Measurements from ENCODE around the gene SS18L1. TPM values are rescaled to one million over a fixed set of nuclear protein-coding genes. Genes with fewer than 3 reads are reported as not detected.

The SS18L1 gene
- polyA plus RNA-seq, 6 donors from 2014 or later, result 0.41 to 1.7 (median 1.2) TPM; not detected in 1

GRCh38 chr20:62215020-62215990, 71.7 kb downstream of the SS18L1 start:
- ATAC-seq (ENCODE audit: low read depth in 2 of 2) (no peak), DNase-seq (no peak)
- peaks cover 4 to 6% (median 4%) of the 10 kb centered on the region in 3 donors for H3K4me1 Mint-ChIP-seq
- H3K9me3 Mint-ChIP-seq, result no peaks in the 10 kb centered on the region
- peaks cover 0 to 72% (median 33%) of the 10 kb centered on the region in 3 donors for H3K27me3 Mint-ChIP-seq
- no peak overlapping the region for H3K4me3 Mint-ChIP-seq
- H3K27ac Mint-ChIP-seq, result no peak overlapping the region
- H3K36me3 Mint-ChIP-seq, result no peaks in the 10 kb centered on the region

GRCh38 chr20:62215991-62216635, 72.5 kb downstream of the SS18L1 start:
- no peak overlapping the region for H3K4me3 Mint-ChIP-seq
- no peaks in the 10 kb centered on the region for H3K36me3 Mint-ChIP-seq
- peaks cover 6% of the 10 kb centered on the region in 3 donors for H3K4me1 Mint-ChIP-seq
- DNase-seq (no peak), ATAC-seq (ENCODE audit: low read depth in 2 of 2) (no peak)
- H3K27ac Mint-ChIP-seq, result no peak overlapping the region
- no peaks in the 10 kb centered on the region for H3K9me3 Mint-ChIP-seq
- H3K27me3 Mint-ChIP-seq, result peaks cover 0 to 70% (median 38%) of the 10 kb centered on the region in 3 donors

DNA sequence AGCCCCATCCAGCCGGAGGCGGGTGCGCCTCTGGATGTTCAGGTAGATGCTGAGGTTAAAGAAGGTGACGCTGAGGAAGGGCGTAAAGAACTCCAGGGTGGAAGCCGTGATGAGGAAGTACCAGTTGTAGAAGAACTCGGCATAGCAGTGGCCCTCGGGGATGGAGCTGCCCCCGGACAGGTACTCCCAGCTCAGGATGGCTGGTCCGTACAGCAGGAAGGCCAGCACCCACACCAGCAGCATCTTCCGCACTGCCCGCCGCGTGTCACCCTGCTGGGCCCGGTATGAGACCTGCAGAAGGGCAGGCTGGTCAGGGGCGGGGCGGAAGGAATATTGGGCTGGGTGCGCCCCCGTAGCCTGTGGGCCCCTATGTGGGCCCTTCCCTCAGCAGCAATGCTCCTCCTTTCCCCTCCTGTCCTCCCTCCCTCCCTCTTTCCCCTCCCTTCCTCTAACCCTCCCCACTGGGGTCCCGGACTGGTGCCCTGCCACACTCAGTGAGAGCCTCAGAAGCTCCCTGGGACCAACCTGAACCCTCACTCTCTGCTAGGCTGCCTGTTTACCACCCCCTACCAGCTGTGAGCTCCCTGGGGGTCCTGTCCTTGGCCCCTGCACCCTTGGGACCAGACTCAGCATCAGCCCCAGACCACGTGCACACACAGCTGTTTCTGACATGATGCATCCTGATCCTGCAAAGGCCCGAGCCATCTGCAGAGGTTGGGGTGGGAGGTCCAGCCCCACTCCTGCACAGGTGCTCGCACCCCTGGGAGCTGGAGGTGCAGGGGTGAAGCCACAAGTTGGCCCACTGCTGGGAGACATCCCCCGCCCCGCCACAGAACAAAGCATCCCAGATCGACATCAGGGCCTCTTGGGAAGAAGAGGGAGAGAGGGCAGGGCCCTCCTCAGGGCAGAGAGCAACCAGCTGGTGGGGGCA, 73.3 kb downstream of the SS18L1 start:
- H3K4me3 Mint-ChIP-seq, result no peak overlapping the region
- no peak for ATAC-seq (ENCODE audit: low read depth in 2 of 2)
- H3K27me3 Mint-ChIP-seq, result peaks cover 0 to 74% (median 43%) of the 10 kb centered on the region in 3 donors
- H3K9me3 Mint-ChIP-seq, result no peaks in the 10 kb centered on the region
- H3K4me1 Mint-ChIP-seq, result peaks cover 6 to 8% (median 7%) of the 10 kb centered on the region in 3 donors
- no peak for DNase-seq
- H3K27ac Mint-ChIP-seq, result no peak overlapping the region
- H3K36me3 Mint-ChIP-seq, result no peaks in the 10 kb centered on the region

- Mint-ChIP-seq H3K36me3 (no peaks in the 10 kb centered on the region), H3K9me3 (no peaks in the 10 kb centered on the region), H3K27ac (no peak overlapping the region), H3K27me3 (peaks cover 3 to 78% (median 50%) of the 10 kb centered on the region in 3 donors), H3K4me3 (peak overlapping the region in 2 of 8 donors; percentile 12 to 42), H3K4me1 (peaks cover 6 to 8% (median 7%) of the 10 kb centered on the region in 3 donors)
- ATAC-seq (ENCODE audit: low read depth in 2 of 2) (no peak), DNase-seq (no peak)
These were observed 74.6 kb downstream of the SS18L1 start for GRCh38 chr20:62217913-62218773.

DNA sequence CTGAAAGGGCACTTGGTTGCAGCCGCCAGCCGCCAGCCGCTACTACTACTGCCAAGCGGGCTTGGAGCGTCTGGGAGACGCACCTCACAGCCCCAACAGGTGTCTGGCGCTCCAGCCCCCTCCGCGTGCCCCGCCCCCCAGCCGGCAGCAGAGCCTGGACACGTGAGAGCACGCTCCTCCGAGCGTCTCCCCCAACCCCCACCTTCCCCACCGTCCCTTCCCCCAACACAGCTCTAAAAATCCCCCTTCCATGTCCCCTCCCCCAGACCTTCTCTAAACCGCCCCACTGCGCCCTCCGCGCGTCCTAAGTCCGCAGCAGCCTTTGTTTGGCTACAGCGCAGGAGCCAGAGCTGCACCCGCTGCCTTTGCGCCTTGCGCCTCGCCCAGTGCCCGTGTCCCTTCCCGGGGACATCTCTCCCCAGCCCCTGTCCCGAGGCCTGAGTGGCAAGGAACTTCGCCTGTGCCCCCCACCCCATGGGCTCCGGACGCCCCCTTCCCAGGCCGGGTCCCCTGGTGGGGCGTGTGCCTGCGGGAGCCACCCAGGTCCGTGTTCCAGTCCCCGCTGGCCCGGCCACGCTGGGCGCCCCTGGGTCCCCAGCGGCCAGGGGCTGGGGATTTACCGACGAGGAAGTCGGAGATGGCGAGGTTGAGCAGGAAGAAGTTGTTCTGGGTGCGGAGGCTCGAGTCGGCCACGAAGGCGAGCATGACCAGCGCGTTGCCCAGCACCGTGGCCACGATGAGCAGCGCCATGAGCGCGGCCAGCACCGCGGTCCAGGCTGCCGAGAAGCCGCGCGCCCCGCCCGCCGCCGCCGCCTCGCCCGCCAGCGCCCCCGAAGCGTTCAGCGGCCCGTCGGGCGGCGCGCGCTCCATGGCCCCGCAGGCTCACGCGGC, 75.8 kb downstream of the SS18L1 start:
- no peak overlapping the region for H3K27ac Mint-ChIP-seq
- peak; percentile 20 to 33 for ATAC-seq (ENCODE audit: low read depth in 2 of 2)

DNA sequence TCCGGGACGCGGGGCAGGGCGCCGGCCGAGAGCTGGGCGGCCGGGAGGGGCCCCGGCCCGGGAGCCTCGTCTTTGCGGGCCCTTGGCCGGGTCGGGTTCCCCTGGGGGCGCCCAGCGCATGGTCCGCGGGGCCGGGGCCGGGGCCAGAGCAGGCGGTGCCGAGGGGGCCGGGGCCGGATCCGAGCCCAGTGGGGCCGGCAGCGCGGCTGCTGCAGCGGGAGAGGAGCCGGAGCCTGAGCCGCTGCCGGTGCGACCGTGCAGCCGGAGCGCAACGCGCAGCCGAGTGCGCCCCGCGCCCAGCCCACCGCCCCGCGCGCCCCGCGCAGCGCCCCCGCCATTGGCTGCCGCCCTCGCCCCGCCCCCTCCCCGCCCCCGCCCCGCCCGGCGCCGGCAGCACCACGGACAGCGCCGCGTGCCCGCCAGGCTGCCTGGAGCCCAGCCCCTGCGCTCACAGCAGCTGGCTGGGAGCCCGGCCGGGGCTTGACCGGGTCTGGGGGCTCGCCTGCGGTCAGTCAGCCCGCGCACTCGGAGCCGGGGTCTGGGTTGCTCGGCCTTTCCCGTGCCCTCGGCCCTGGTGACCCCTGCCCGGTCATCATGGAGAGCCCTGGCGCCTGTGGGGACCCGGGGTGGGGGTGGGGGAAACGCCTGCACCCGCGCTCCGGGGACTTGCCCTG, 76.6 kb downstream of the SS18L1 start, which contains the start of gene HRH3:
TSS of gene HRH3 (minus strand) at position 287 of the 674 bp plus-strand sequence. CDS start 308 bp downstream, outside the sequence.
- peak; percentile 75 to 83 for ATAC-seq (ENCODE audit: low read depth in 2 of 2)
- Mint-ChIP-seq H3K27me3 (peaks cover 8 to 85% (median 59%) of the 10 kb centered on the region in 3 donors), H3K27ac (no peak within 1 kb of the TSS)

More for the DNA sequence above, 75.8 kb downstream of the SS18L1 start:
- Mint-ChIP-seq H3K4me3 (peak overlapping the region in 7 of 8 donors; percentile 61 to 82 (median 67)), H3K4me1 (peaks cover 6 to 8% (median 7%) of the 10 kb centered on the region in 3 donors), H3K36me3 (no peaks in the 10 kb centered on the region), H3K27me3 (peaks cover 4 to 83% (median 59%) of the 10 kb centered on the region in 3 donors), H3K9me3 (no peaks in the 10 kb centered on the region)
- DNase-seq, result no peak

GRCh38 chr20:62220666-62221568, 77.3 kb downstream of the SS18L1 start:
- peaks cover 0 to 3% (median 0%) of the 10 kb centered on the region in 7 donors for H3K9me3 Mint-ChIP-seq
- DNase-seq (no peak), ATAC-seq (ENCODE audit: low read depth in 2 of 2) (no peak)
- peak overlapping the region in 7 of 8 donors; percentile 26 to 73 (median 47) for H3K4me3 Mint-ChIP-seq
- no peak overlapping the region for H3K27ac Mint-ChIP-seq
- H3K36me3 Mint-ChIP-seq, result no peaks in the 10 kb centered on the region
- H3K4me1 Mint-ChIP-seq, result peaks cover 6 to 8% (median 7%) of the 10 kb centered on the region in 3 donors
- H3K27me3 Mint-ChIP-seq, result peaks cover 8 to 85% (median 59%) of the 10 kb centered on the region in 3 donors

More for the DNA sequence above, 76.6 kb downstream of the SS18L1 start, which contains the start of gene HRH3:
- H3K9me3 Mint-ChIP-seq, result peaks cover 0 to 3% (median 0%) of the 10 kb centered on the region in 7 donors
- DNase-seq, result peak; percentile 41
- no peaks in the 10 kb centered on the region for H3K36me3 Mint-ChIP-seq
- peaks cover 6 to 8% (median 7%) of the 10 kb centered on the region in 3 donors for H3K4me1 Mint-ChIP-seq
- peak within 1 kb of the TSS in 7 of 8 donors; percentile 61 to 82 (median 67) for H3K4me3 Mint-ChIP-seq

- no peaks in the 10 kb centered on the region for H3K36me3 Mint-ChIP-seq
- H3K4me1 Mint-ChIP-seq, result peaks cover 6 to 8% (median 7%) of the 10 kb centered on the region in 3 donors
- no peak overlapping the region for H3K27ac Mint-ChIP-seq
- H3K9me3 Mint-ChIP-seq, result peaks cover 0 to 3% (median 0%) of the 10 kb centered on the region in 7 donors
- ATAC-seq (ENCODE audit: low read depth in 2 of 2) (no peak), DNase-seq (no peak)
- no peak overlapping the region for H3K4me3 Mint-ChIP-seq
- H3K27me3 Mint-ChIP-seq, result peaks cover 8 to 88% (median 60%) of the 10 kb centered on the region in 3 donors
These were observed 78.8 kb downstream of the SS18L1 start for GRCh38 chr20:62222266-62222850.

- Mint-ChIP-seq H3K4me1 (peaks cover 6 to 8% (median 7%) of the 10 kb centered on the region in 3 donors), H3K27me3 (peaks cover 8 to 83% (median 60%) of the 10 kb centered on the region in 3 donors), H3K9me3 (peaks cover 0 to 3% (median 0%) of the 10 kb centered on the region in 7 donors), H3K27ac (no peak overlapping the region), H3K4me3 (peak overlapping the region in 1 of 8 donors; percentile 9), H3K36me3 (no peaks in the 10 kb centered on the region)
- DNase-seq (no peak), ATAC-seq (ENCODE audit: low read depth in 2 of 2) (no peak)
These were observed 79.4 kb downstream of the SS18L1 start for GRCh38 chr20:62222972-62223371.
